HG02763 (cell line): ENCODE measurements around the gene ROR1.
A peak's percentile ranks its signal among the peaks of the same experiment; 100 is the strongest.

Source experiments
- ATAC-seq: cut with Tn5 transposase; IDR thresholded peaks from one replicate; pipeline ENCODE4 v1.9.1; 2021; ENCODE audit warnings: mild to moderate bottlenecking, moderate library complexity; ENCODE audit not compliant: unreplicated experiment

The ROR1 gene

DNA sequence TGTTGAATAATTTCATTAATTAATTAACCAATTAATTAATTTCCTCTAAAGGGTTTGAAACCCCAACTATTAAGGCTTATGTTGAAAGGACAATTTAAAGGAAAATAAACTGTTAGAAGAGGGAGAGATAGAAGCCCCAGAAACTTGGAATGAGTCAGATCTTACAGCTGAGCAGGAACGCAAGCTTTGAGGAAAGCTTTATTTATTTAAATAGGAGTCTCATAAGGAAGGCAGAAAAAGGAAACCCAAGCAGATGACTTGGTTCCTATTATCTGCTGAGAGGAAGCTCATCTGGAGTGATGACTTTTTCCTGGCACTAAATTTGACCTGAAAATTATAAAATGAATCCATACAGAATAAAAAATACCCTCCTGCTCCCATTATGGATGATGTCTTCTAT is 105.1 kb downstream of the ROR1 start:
- no peak for ATAC-seq

DNA sequence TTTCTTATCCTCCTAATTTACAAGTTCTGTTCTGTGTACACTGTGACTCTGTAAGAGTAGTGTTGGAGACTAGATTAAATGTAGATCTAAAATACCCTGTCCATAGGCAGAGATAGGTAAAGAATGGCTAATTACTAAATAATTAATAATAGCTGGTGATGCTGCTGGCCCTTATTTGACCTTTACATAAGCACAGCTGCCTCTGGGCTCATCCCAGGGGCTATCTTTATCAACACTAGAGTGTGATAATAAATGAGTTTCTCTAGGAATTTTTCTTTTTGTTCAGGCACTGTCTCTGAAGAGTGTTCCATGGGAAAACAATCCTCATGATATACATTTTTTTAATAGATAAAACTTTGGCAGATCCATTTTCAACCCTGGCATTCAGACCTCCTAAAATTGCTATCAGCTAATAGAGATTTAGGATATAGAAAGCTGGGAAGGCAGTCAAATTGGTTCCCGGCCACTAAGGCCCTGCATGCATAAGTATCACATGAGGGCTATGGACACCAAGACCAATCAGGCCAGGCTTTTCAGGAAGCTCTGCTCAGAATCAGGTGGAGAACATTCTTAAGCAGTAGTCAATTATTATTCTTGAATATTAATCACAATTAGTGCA is 107.2 kb downstream of the ROR1 start:
- no peak for ATAC-seq

DNA sequence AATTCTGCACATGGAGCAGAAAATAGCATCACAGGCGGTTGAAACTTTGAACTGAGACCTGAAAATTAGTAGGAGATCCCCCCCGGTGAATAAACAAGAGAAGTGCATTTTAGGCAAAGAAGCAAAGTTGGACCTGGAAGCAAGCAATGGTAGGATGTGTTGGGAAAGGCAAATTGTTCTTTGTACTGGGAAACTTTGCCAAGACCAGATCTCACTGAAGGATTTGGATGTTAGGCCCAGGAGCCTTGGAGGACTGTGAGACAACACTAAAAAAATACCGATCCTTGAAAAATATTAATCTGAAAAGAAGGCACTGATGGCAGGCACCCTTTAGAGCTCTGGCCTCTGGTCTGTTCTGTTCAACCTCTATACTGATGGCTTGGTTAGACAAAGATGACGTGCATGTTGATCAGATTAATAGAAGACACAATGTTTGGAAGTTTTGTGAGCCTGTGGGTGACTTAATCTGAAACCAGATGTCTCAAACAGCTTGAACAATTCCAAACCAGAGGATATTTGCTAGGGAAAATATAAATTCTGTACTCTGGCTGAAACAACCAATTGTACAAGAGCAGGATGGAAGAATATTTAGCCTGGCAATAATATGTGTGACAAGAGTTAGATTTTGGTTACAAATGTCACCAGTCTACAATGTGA is 108.4 kb downstream of the ROR1 start:
- no peak for ATAC-seq

GRCh38 chr1:63883494-63884235 is 109.8 kb downstream of the ROR1 start:
- no peak for ATAC-seq

DNA sequence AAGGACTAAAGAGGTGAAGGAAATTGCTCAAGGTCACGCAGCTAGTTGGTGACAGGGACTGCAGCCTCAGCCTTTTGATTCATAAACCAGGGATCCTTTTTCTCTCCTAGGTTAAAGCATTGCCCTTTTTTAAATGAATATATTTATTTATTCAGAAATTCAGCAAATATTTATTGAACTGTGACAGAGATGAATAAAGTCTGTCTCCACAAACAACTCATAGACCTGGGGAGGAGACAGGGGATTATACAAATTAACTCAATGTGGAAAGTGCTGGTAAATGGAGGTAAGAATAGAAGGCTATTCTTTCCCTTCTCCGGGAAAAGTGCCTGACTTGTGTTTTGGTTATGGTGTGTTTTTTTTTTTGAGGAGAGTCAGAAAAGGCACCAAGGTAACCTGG is 110.7 kb downstream of the ROR1 start:
- no peak for ATAC-seq

DNA sequence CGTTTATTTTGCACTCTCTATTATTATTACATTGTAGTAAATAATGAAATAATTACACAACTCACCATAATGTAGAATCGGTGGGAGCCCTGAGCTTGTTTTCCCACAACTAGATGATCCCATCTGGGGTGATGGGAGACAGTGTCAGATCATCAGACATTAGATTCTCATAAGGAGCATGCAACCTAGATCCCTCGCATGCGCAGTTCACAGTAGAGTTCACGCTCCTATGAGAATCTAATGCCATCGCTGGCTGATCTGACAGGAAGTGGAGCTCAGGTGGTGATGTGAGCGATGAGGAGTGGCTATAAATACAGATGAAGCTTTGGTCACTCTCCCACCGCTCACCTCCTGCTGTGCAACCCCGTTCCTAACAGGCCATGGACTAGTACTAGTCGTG is 112.1 kb downstream of the ROR1 start:
- ATAC-seq: no peak

- ATAC-seq: no peak
These were observed 112.5 kb downstream of the ROR1 start for GRCh38 chr1:63886340-63886739.

DNA sequence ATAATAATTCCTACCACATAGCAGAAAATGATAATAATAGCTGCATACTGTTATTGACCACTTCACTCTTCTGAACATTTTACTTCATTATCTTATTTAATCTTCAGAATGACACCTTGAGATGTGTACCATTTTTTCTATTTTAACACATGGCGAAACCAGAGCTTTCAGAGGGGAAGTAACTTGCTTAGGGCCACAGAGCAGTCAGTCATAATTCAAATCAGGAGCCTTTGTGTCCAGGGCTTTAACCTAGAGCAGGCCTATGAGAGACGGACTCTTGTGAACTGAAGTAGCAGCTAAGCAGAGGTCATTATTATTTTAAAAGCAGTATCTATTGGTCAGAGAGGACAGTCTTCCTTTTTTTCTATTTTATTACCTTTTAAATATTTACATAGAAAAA is 114.0 kb downstream of the ROR1 start:
- ATAC-seq: no peak

DNA sequence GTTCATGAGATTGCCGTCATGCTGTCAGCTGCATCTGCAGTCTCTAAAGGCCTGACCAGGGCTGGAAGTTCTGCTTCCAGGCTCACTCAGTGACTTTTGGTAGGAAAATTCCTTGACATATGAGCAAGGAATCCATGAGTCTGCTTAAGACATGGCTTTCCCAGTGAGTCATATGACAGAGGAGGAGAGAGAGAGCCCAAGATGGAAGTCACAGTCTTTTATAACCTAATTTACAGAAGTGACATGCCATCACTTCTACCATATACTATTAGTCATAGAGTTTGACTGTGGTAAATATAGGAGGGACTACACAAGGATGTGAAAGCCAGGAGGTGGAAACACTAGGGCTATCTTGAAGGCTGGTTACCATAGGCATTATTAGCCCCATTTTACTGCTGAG is 115.2 kb downstream of the ROR1 start:
- no peak for ATAC-seq

- ATAC-seq: no peak
These were observed 116.7 kb downstream of the ROR1 start for GRCh38 chr1:63890468-63890867.

DNA sequence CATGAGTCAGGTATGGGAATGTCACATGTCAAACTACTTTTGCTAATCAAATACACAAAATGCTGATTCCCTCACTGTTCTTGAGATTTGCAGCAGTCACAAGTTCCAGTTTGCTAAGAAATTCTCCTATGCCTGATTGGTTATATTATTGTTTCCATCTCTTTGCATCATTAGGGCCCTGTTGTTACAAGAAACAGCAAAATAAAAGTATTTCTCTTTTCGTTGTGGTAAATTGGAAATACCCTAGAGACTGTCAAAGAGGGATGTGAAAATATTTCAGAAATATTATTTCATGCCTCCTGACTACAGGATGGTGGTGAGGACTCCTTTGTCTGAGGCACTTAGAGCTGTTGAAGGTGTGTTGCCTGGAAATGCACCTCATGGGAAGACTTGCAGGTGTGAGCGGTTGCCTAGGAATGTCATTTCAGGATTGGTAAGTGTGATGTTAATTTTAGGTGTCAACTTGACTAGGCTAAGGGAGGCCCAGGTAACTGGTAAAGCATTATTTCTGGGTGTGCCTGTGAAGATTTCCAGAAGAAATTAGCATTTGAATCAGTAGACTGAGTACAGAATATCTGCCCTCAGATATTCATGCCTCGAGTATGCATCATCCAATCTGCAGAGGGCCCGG is 117.4 kb downstream of the ROR1 start:
- ATAC-seq: no peak

- peak; percentile 100 for ATAC-seq
These were observed 119.0 kb downstream of the ROR1 start for GRCh38 chr1:63892632-63893395.

DNA sequence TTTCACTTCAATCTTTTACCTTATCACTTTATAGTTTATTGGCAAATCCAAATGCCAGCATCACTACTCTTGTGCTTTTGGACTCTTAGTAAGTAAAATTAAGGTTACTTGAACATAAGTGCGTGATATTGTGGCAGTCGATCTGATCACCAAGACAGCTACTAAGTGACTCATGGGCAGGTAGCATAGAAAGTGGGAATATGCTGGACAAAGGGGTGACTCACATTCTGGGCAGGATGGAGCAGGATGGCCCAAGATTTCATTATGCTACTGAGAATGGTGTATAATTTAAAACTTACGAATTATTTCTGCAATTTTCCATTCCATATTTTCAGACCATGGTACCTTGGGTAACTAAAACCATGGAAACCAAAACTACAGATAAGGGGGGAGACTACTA is 120.2 kb downstream of the ROR1 start:
- ATAC-seq: no peak

- no peak for ATAC-seq
These were observed 120.9 kb downstream of the ROR1 start for GRCh38 chr1:63894627-63895265.

DNA sequence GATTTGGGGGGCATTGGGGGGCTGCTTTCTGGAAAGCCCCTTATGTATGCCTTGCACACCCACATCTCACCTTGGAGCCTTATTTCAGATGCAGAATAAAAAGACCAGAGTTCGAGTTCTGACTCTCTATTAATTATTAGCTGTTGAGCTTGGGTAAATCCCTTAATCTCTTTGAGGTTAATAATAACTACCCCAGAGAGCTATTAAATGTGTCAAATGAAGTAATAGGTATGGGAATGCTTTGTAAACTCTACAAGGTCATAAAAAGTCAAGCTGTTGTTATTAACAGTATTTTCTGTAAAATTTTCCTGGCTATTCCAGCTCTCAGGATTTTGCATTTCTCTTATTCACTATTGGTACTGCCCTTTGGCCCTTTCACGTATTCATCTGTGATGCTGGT is 122.9 kb downstream of the ROR1 start:
- ATAC-seq: no peak

- no peak for ATAC-seq
These were observed 124.8 kb downstream of the ROR1 start for GRCh38 chr1:63898428-63899196.

DNA sequence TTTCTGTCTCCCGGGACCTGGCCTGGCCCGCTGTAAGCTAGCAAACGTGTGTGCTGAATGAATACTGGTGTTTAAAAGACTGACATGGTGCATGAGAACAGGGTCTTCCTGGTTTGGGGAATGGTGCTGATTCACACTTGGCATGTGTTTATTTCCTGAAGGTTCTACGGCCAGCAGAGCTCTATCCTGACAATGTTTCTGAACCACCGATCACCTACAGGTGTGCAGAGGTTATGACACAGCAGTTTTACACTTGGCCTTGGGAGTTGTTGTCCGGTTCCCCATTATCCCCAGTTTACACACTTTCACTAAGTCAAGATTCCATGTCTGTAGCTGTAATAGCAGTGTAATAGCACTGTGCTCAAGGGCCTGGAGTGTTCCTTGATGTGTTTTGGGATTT is 127.3 kb downstream of the ROR1 start:
- no peak for ATAC-seq

- no peak for ATAC-seq
These were observed 129.2 kb downstream of the ROR1 start for GRCh38 chr1:63902844-63903589.

- no peak for ATAC-seq
These were observed 130.3 kb downstream of the ROR1 start for GRCh38 chr1:63903947-63904610.
